Measurements from ENCODE around the gene CRTC1.

- TF ChIP-seq CTCF (IDR thresholded peaks at IDR 0.05) = no peak
- TF ChIP-seq POLR2A (IDR thresholded peaks at IDR 0.05) = no peak
These were observed 36.7 kb upstream of the CRTC1 start for GRCh38 chr19:18646535-18647370.

All from uterus (tissue), 2 donors.